Fibroblast of mammary gland (primary cell): Measurements from ENCODE around the gene PPME1.
"Not testable (repeated sequence)": the region's sequence is repeated elsewhere in the genome, so short reads cannot be mapped to it uniquely, and the experiment has no call there.

Experiments
- DNase-seq: peaks from one replicate; pipeline ENCODE4 v3.0.0-alpha.2; 2010; ENCODE audit warnings: low read depth
- H3K4me3 ChIP-seq: 2 replicates; pipeline ENCODE4 v1.5.1; 2011; ENCODE audit warnings: low read depth, mild to moderate bottlenecking, low read length, moderate library complexity; ENCODE audit not compliant: control insufficient read depth
- CTCF ChIP-seq: conservative IDR thresholded peaks from 2 replicates; pipeline ENCODE4 v1.5.1; 2011; ENCODE audit warnings: low read depth, low read length, inconsistent platforms; ENCODE audit not compliant: control insufficient read depth, insufficient read depth

The PPME1 gene

GRCh38 chr11:74170694-74171629, at the start of gene PPME1, which contains the start of gene C2CD3:
Gene PPME1 (plus strand): TSS chr11:74171289. CDS start chr11:74171422, 133 bp downstream.
Gene C2CD3 (minus strand): TSS chr11:74171002. CDS start chr11:74170792, 210 bp downstream.
- peak within 1 kb of the TSS; percentile 98 for H3K4me3 ChIP-seq
- TF ChIP-seq CTCF, result peak; percentile 27
- peak; percentile 99 for DNase-seq

GRCh38 chr11:74121804-74122203, 49.3 kb upstream of the PPME1 start:
- no peak for TF ChIP-seq CTCF
- H3K4me3 ChIP-seq, result no peak overlapping the region
- no peak for DNase-seq

GRCh38 chr11:74123008-74123448, 48.1 kb upstream of the PPME1 start:
- H3K4me3 ChIP-seq, result no peak overlapping the region
- no peak for DNase-seq
- TF ChIP-seq CTCF, result no peak

GRCh38 chr11:74129121-74129520, 42.0 kb upstream of the PPME1 start:
- not testable (repeated sequence) for H3K4me3 ChIP-seq, DNase-seq

- no peak overlapping the region for H3K4me3 ChIP-seq
- no peak for DNase-seq
- no peak for TF ChIP-seq CTCF
Observed at GRCh38 chr11:74132833-74133232, 38.3 kb upstream of the PPME1 start.

- DNase-seq, result no peak
- TF ChIP-seq CTCF, result no peak
- H3K4me3 ChIP-seq, result no peak overlapping the region
Observed at GRCh38 chr11:74133436-74133835, 37.7 kb upstream of the PPME1 start.

- no peak overlapping the region for H3K4me3 ChIP-seq
- DNase-seq, result no peak
- TF ChIP-seq CTCF, result no peak
Observed at GRCh38 chr11:74134661-74135060, 36.4 kb upstream of the PPME1 start.
